HUDEP-2 (cell line): ENCODE results near the gene KRTAP5-6.

Source experiments
- DNase-seq, 76 experiments: peaks; one replicate each; lab custom pipeline; 2025; ENCODE audit not compliant: unreplicated experiment in 76 of 76; lab: John Stamatoyannopoulos, UW

Gene KRTAP5-6

GRCh38 chr11:1746511-1746931 is 49.5 kb downstream of the KRTAP5-6 start:
- no peak for DNase-seq

GRCh38 chr11:1746956-1747752 is 50.2 kb downstream of the KRTAP5-6 start:
- DNase-seq = no peak
